ENCODE results near the gene IGSF6.

Gene IGSF6

DNA sequence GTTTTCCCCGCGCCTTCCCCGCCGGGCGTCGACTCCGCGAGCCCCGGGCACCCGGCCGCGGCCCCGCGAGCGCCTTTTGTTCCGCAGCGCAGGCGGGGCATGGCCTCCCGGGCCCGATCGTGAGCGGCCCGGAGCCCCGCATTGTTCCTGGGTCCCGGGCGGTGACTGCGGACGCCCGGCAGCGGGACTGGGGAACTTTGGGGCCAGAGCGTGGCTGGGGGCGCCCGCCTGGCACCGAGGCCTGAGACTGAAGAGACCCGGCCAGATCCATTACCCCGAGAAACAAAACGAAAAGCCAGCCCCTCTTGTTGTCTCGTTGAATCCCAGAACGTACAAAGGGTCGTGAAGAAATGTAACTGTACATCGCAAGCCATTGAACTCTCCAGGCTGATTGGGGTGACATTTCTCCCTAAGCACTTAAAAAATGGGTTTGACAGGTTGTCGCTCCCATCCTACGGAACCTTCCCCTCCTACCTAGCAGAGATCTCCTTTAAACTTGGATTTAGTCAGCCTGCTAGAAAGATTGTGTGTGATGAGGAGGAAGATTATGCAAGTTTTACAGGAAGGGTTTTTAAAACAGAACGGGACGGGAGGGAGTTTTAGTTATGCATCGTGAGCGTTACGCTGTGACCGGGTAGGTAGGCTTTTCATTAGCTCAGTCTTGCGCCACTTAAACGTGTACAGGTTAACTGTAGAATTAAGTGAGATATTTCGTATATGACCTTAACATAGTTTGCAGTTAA lies 52.2 kb downstream of the IGSF6 start:
- no peak for DNase-seq (ENCODE audit: low spot score)

GRCh38 chr16:21599122-21600030 lies 53.0 kb downstream of the IGSF6 start, which contains the start of gene METTL9:
METTL9 (plus strand) TSS chr16:21599577; CDS start chr16:21599734, 157 bp downstream.
- DNase-seq (ENCODE audit: low spot score): peak; percentile 95

DNA sequence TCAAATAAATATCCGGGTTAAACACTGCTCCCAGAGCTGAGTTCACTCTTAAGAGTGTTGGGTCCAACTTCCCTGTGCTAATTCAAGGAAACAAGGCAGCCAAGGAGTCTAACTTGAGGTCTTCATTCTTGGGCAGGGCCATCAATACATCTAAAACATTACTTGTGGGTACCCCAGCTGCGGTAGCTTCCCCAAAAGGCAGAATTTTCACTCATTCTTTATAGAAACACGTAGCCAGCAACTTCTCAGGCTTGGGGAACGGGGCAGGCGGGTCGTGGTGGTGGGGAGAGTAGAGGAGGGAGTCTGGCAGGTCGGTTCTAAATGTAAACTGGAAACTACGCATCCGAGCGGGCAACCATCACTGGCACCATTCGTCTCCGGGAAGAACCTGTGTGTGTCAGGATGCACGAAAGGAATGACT lies 53.7 kb downstream of the IGSF6 start:
- peak; percentile 31 for DNase-seq (ENCODE audit: low spot score)

DNA sequence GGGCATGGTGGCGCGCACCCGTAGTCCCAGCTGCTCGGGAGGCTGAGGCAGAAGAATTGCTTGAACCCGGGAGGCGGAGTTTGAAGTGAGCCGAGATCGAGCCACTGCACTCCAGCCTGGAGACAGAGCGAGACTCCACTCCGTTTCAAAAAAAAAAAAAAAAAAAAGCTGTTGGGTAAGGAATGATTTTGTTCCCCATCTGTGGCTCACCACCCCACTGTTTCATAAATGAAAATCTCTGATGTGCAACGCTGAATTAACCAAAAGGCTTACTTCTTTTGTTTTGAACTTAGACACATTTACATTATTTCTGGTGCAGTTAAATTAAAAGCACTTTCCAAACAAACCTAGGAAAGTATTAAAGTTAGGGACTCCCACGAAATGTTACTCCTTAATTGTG lies 54.2 kb downstream of the IGSF6 start:
- DNase-seq (ENCODE audit: low spot score): no peak

- no peak for DNase-seq (ENCODE audit: low spot score)
Measured at GRCh38 chr16:21597561-21598030, 54.8 kb downstream of the IGSF6 start.

GRCh38 chr16:21593530-21594289 lies 58.7 kb downstream of the IGSF6 start:
- no peak for DNase-seq (ENCODE audit: low spot score)

- DNase-seq (ENCODE audit: low spot score): no peak
Measured at GRCh38 chr16:21592191-21592590, 60.2 kb downstream of the IGSF6 start.

DNA sequence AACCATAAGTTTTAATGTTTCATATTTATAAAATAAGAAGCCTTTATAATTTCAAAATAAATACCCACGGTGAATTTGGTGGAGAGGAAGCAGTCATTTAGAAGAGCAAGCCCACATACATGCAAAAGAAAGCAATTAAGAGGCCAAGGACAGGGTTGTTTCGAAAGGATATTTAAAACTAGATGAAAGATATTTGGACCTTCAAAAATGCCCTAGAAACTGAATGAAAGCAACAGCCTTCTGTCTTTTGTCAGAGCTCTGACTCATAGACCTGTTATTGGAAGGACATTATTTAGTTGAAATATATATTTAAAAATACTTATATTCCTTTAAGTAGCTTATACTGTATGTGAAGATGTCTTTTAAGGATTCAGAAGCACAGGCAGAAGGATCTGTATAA lies 61.6 kb downstream of the IGSF6 start:
- DNase-seq (ENCODE audit: low spot score): no peak

DNA sequence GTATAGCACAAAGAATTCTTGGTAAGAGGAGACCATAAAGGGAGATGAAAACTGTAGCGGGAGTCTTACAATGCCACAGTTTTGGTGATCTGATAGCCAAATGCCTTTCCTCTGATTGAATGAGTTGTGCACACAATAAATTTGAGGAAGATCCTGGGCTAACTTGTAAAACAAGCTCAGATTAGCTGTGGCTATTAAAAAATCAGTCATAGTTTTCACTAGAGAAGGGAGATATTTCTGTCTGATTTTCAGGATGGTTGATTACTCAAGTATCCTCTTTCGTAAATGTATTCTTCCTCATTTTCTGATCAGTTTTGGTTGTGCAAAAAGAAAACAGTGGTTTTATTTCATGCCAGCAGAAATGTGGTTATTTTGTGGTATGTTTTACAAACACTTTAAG lies 62.1 kb downstream of the IGSF6 start:
- no peak for DNase-seq (ENCODE audit: low spot score)

GRCh38 chr16:21589551-21589950 lies 62.9 kb downstream of the IGSF6 start:
- no peak for DNase-seq (ENCODE audit: low spot score)
